ENCODE measurements around the gene PPP2R5B.

The PPP2R5B gene

GRCh38 chr11:64923944-64924909 is at the start of gene PPP2R5B:
PPP2R5B (plus strand) TSS chr11:64924689; CDS start chr11:64925735, 1,046 bp downstream.
- DNase-seq: peak; percentile 56

DNA sequence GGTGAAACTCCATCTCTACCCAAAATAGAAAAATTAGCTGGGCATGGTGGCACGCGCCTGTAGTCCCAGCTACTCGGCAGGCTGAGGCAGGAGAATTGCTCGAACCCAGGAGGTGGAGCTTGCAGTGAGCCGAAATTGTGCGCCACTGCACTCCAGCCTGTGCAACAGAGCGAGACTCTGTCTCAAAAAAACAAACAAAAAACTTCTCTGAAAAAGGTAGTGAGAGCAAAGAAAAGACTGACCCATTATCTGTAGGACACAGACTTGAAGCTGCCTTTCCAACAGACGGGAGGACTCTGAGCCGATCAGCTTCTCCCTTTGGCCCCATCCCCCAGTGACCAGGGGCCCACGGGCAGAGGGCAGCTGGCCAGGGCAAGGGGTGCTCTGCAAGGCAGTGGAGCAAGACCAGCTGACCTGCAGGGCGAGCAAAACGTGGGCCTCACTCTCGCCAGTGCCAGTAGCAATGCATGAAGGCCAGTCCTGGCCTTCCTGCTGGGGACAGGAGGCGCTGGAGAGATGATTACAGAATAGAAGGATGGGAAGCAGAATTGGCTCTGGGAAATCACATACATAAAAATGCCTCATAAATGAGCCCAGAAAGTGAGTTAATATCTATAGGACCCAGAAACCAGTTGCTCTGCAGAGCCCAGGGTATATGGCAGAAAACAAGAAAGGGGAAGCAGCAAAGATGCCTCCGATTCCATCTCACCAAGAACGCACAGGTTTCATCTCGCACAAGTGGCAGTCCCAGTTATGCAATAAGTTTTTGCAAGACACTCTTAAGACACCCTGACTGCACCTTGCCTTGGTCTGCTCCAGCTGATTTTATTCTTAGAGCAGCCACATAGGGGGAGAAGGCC is 48.9 kb upstream of the PPP2R5B start:
- DNase-seq: no peak

DNA sequence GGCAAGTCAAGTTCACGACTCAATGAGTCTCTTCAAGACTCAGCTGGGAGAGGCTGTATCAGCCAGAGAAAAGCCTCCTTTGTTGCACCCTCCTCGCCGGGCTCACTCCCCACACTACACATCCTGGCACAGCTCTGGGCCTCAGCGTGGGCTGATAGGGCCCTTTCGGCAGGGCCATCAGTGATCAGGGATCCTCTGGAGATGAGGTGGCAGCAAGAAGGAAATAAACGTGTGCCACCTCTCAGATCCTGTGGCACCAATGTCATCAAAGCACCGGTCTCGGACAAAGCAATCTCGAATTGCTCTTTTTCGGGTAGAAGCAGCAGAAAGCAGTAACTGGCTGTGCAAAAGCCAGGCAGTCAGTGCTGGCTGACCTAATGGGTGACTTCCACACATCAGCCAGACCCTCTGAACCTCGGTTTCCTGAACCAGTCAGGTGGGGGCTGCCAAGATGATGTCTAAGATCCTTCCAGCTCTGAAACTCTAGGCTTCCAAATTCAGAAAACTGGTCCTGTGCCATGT is 48.2 kb upstream of the PPP2R5B start:
- DNase-seq: no peak

DNA sequence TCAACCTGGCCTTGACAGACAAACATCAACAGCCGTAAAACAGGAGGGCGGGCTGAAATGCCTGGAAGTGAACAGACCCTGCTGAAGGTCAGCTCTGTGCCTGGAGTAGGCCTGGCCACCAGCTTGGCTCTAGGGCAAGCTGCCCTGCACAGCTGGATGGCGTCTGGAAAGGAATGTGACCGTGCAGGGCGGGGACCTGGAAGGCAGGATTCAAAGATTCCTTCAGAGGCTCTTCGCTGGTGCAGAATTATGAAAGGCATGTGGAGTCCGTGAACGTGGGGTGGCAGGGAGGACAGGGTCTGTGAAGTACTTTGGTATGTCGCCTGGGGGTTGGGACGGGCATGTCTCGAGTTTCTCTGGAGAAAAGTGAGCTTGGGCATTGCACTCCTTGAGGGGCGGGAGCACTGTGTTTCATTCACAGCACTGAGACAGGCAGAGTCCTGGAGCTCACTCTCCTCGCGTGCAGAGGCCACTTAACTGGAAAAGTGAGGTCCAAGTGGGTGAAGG is 47.6 kb upstream of the PPP2R5B start:
- no peak for DNase-seq

GRCh38 chr11:64877390-64878222 is 46.9 kb upstream of the PPP2R5B start:
- DNase-seq: no peak

DNA sequence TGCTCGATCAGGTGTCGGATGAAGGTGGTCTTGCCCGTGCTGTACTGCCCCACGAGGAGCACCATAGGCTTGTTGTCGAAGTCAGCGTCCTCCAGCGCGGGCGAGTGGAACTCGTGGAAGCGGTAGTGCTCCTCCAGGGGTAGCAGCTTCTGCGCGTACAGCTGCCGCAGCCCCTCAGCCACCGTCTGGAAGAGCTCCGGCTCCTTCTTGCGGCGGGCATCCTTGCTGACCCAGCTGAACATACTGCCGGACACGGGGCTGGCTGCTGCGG is 46.3 kb upstream of the PPP2R5B start:
- DNase-seq: no peak

GRCh38 chr11:64878494-64879243 is 45.8 kb upstream of the PPP2R5B start, which contains the start of gene EHD1:
EHD1 (minus strand) TSS chr11:64878621; CDS start chr11:64878464, 157 bp downstream.
- DNase-seq: peak; percentile 97

DNA sequence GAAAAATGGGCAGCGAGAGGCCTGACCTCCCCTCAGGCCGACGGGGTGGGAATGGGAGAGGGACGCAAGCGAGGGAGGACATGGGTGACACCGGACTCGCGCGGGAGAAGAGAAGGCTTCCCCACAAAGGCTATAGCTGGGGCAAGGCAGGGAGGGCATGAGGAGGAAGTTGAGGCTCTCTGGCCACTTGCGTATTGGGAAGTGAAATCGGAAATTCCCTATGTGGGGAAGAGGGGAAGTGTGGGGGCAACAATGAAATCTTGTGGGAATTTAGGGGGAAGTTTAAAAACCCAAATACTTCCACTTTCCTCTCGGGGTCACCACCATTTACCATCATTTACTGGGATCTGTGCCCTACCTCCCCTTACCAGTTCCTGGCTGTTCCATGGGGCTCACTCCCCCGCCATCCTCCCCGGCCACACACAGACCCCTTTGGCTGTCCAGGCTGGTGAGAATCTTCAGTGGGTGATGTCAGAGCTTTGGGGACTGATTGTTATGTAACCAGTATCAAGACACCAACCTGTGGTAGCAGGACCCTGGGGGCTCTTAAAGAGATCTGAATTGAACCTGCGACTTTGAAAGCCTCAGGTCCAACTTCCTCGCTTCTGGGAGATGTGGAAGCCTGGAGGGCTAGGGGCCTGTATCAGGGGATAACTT is 45.1 kb upstream of the PPP2R5B start:
- no peak for DNase-seq

DNA sequence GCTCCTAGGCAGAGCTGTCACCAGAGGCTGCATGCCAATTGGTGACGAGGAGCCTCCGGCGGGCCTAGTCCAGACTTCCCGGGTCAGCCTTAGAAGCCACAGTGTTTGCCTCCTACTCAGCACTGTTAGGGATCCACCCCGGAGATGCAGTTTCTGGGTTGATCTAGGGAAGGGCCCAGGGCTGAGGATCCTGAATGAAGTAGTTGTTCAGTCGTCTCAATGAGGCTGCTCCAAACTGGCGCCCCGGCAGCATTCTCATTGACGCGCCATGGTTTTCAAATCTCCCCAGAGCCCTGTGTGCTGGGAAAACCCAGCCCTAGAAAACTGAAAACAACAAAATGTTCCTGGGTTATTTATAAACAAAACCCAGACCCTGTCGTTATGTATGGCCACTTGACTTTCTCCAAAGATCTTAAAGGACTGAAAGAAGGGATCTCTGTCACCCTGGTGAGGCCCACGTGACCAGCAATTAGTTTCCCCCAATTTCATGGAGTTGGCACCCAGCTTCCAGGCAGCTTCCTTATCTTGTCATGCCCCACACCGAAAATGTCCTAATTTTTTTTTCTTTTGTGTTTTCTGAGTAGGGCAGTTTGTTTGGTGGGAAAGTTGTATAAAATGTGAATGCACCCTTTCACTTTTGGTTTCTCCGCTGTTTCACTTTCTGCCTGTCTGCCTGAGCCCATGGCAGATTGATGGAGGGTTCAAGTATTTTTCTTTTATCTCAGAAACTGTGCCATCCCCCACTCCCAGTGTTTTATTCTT is 44.1 kb upstream of the PPP2R5B start:
- no peak for DNase-seq

DNA sequence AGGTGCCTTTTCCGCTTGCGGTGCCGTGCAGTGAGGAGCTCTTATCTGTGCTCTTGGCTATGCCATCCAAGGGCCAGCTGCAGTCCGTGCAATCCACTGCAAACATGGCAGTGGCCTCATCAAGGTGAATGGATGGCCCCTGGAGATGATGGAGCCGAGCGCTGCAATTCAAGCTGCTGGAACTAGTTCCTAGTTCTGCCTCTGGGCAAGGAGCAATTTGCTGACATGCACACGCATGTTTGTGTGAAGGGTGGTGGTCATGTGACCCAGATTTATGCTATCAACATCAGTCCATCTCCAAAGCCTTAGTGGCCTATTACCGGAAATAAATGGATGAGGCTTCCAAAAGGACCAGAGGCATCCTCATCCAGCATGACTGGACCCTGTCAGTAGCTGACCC is 43.0 kb upstream of the PPP2R5B start:
- no peak for DNase-seq

GRCh38 chr11:64882243-64882642 is 42.2 kb upstream of the PPP2R5B start:
- DNase-seq: no peak

- no peak for DNase-seq
Observed at GRCh38 chr11:64883575-64883974, 40.9 kb upstream of the PPP2R5B start.

GRCh38 chr11:64884019-64884418 is 40.5 kb upstream of the PPP2R5B start:
- DNase-seq: no peak

DNA sequence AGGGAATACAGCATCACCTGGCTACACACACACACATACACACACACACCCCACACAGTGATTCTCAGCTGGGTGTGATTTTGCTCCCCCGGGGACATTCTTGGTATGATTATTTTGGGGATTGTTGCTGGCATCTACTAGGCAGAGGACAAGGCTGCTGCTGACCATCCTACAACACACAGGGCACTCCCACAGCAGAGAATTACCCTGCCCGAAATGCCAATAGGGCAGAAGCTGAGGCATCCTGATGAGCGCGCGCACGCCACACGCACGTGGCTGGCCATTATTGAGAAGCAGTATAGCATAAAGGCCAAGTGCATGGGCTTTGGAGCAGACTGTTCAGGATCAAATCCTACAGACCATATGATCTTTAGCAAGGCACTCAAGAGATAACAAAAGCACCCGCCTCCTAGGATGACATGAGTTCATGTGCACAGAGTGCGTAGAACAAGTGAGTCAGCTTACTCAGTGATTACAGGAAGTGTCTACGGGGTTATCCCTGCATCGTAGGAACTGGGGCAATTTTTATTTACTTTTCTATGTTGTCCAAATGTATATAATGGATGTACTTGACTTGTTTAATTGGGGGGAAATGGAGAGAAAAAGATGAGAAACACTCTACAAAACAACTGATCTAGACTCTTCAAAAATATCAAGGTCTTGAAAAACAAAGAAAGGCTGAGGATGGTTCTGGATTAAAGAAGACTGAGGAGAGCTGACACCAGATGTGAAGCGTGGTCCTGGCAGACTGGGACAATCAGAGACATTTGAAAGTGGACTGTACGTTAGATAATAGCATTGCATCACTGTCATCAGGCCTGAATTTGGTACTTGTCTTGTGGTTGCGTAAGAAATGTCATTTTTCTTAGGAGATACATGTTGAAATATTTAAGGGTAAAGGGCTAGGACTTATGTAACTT is 38.9 kb upstream of the PPP2R5B start:
- no peak for DNase-seq

DNA sequence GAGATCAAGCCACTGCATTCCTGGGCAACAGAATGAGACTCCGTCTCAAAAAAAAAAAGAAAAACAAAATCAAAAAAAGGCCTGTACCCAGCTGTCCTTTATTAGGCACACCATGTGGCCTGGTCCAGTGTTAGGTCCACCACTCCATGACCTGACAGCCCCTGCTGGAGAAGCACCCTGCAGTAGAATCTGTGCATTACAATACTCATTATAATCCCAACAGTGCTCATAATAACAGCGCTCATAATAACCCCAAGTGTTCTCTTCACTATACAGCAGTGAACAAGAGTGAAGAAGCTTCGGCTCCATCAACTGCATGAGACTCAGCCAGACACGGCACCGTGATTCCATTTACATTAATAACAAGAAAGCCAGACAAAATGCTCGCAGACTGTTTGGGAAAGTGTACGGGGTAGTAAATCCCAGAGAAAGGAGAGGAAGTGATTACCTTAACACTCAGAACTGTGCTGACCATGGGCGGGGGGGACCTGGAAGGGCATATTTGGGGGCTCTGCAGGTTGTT is 37.2 kb upstream of the PPP2R5B start:
- no peak for DNase-seq

DNA sequence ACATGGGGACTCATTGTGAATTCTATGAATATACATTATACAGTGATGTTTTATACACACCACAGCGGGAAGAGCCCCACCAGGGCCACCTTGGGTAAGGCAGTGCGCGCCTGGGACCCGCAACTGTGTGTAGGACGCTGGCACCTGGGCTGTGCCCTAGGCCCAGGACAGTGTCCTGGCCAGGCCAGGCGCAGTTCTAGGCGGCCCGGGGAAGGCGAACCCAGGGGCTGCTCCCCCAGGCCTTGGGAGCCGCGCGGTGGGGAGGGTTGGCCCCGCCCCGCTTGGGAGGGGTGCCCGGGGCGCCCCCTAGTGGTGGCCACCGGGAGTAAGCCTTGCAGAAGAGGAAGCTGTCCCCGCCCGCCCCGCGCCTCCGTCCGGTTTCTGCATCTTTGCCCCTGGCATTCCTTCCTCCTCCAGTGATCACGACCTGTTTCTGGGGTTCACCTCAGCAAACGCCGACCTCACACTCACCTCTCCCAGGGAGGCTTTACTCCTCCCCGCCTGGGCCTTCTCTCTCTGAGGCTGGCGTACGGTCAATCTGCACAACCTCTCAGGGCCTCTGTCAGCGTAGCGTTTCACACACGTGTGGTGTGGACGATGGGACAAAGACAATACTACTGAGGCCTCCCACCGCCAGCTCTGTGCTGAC is 36.6 kb upstream of the PPP2R5B start:
- peak; percentile 21 for DNase-seq

GRCh38 chr11:64888406-64888728 is 36.1 kb upstream of the PPP2R5B start:
- DNase-seq: no peak

GRCh38 chr11:64888729-64889511 is 35.6 kb upstream of the PPP2R5B start:
- DNase-seq: no peak

All from NCI-H2107 (cell line).